CD14-positive monocyte (primary cell): ENCODE measurements around the gene AIFM1. TPM values are rescaled to one million over a fixed set of nuclear protein-coding genes. Genes with fewer than 3 reads are reported as not detected.
A peak's percentile ranks its signal among the peaks of the same experiment; 100 is the strongest.

Experiments
- DNase-seq, 3 donors: peaks; one replicate each; pipeline ENCODE4 v3.0.0-alpha.2; 2011 to 2022
- H2AFZ ChIP-seq: 2 replicates; pipeline ENCODE4 v1.6.0; 2012; ENCODE audit warnings: mild to moderate bottlenecking, low read depth, low read length, inconsistent platforms; ENCODE audit not compliant: insufficient read depth, poor library complexity, severe bottlenecking
- H3K27ac ChIP-seq, 2 donors: 1 replicate in 1 of 2; 2 replicates in 1 of 2; pipeline ENCODE4 v1.5.1; 2012 to 2013; ENCODE audit warnings: low read length in 2 of 2, control low read depth in 1 of 2, inconsistent platforms in 1 of 2, low read depth in 1 of 2, mild to moderate bottlenecking in 1 of 2
- H3K27me3 ChIP-seq, 2 donors: one replicate each; pipeline versions ENCODE4 v1.6.0 to v1.6.1; 2011 to 2013; ENCODE audit warnings: low read length in 2 of 2; ENCODE audit not compliant: control insufficient read depth in 2 of 2, insufficient read depth in 2 of 2
- H3K36me3 ChIP-seq, 2 donors: replicated peaks in 1 of 2; 1 replicate in 1 of 2; 2 replicates in 1 of 2; pipeline versions ENCODE4 v1.5.1 to v1.6.1; 2012 to 2013; ENCODE audit warnings: low read length in 2 of 2, control low read depth in 1 of 2, inconsistent platforms in 1 of 2, mild to moderate bottlenecking in 1 of 2; ENCODE audit not compliant: insufficient read depth in 2 of 2, control insufficient read depth in 1 of 2
- H3K4me1 ChIP-seq, 2 donors: 1 replicate in 1 of 2; 2 replicates in 1 of 2; pipeline versions ENCODE4 v1.5.1 to v1.6.1; 2012 to 2013; ENCODE audit warnings: low read length in 2 of 2, control low read depth in 1 of 2, inconsistent platforms in 1 of 2, mild to moderate bottlenecking in 1 of 2, moderate library complexity in 1 of 2; ENCODE audit not compliant: insufficient read depth in 2 of 2, control insufficient read depth in 1 of 2
- H3K4me2 ChIP-seq: replicated peaks from 2 replicates; pipeline ENCODE3; 2012; ENCODE audit warnings: low read length, moderate library complexity, mild to moderate bottlenecking; ENCODE audit not compliant: poor library complexity, severe bottlenecking; ENCODE audit errors: extremely low read depth
- H3K4me3 ChIP-seq, 3 experiments: fragments of 200-600 bp in 1 of 3; sonication (generic) in 1 of 3; replicated peaks in 1 of 3; 1 replicate in 2 of 3; 2 replicates in 1 of 3; pipeline ENCODE4 v1.5.1; 2011 to 2013; ENCODE audit warnings: low read length in 3 of 3, mild to moderate bottlenecking in 3 of 3, control low read depth in 2 of 3, low read depth in 2 of 3, inconsistent platforms in 1 of 3, moderate library complexity in 1 of 3
- H3K79me2 ChIP-seq: 2 replicates; pipeline ENCODE4 v1.6.0; 2012; ENCODE audit warnings: mild to moderate bottlenecking, control low read depth, inconsistent platforms, low read length, moderate library complexity; ENCODE audit not compliant: insufficient read depth
- H3K9ac ChIP-seq: 2 replicates; pipeline ENCODE4 v1.6.0; 2017; ENCODE audit warnings: low read length, mild to moderate bottlenecking; ENCODE audit not compliant: insufficient read depth, poor library complexity, severe bottlenecking
- H3K9me3 ChIP-seq, 2 donors: replicated peaks in 1 of 2; 1 replicate in 1 of 2; 2 replicates in 1 of 2; pipeline versions ENCODE4 v1.5.1 to v1.6.1; 2012 to 2013; ENCODE audit warnings: low read length in 2 of 2, control low read depth in 1 of 2; ENCODE audit not compliant: control insufficient read depth in 1 of 2, insufficient read depth in 1 of 2
- H4K20me1 ChIP-seq: 2 replicates; pipeline ENCODE4 v1.6.0; 2012; ENCODE audit warnings: mild to moderate bottlenecking, low read length, control low read depth, moderate library complexity; ENCODE audit not compliant: insufficient read depth
- H3K27ac Mint-ChIP-seq, 7 donors: one replicate each; pipeline ENCODE4 v1.8.0; 2020; ENCODE audit warnings: mild to moderate bottlenecking in 7 of 7, mixed read lengths in 7 of 7, moderate library complexity in 6 of 7, inconsistent platforms in 2 of 7
- H3K27me3 Mint-ChIP-seq, 3 donors: one replicate each; pipeline ENCODE4 v1.8.0; 2021 to 2022; ENCODE audit warnings: low read depth in 3 of 3, mild to moderate bottlenecking in 3 of 3, mixed read lengths in 3 of 3, moderate library complexity in 3 of 3, inconsistent platforms in 1 of 3
- H3K36me3 Mint-ChIP-seq, 2 donors: one replicate each; pipeline ENCODE4 v1.8.0; 2020; ENCODE audit warnings: mixed read lengths in 2 of 2, inconsistent platforms in 1 of 2, mild to moderate bottlenecking in 1 of 2
- H3K4me1 Mint-ChIP-seq: one replicate; pipeline ENCODE4 v1.8.0; 2020; ENCODE audit warnings: mild to moderate bottlenecking, mixed read lengths
- H3K4me3 Mint-ChIP-seq, 2 donors: one replicate each; pipeline ENCODE4 v1.8.0; 2020; ENCODE audit warnings: mild to moderate bottlenecking in 2 of 2, mixed read lengths in 2 of 2, moderate library complexity in 1 of 2
- H3K9me3 Mint-ChIP-seq, 7 donors: one replicate each; pipeline ENCODE4 v1.8.0; 2020 to 2022; ENCODE audit warnings: mixed read lengths in 7 of 7, mild to moderate bottlenecking in 6 of 7, moderate library complexity in 6 of 7, inconsistent platforms in 2 of 7
- WGBS: methylation state at CpG from one replicate; pipeline ENCODE4 v1.1.5; 2013; ENCODE audit warnings: missing lambda C conversion rate; ENCODE audit not compliant: insufficient coverage; 5-methylcytosine and 5-hydroxymethylcytosine counted together
- intact Hi-C, 2 donors: fragments of 100-400 bp; cut with micrococcal nuclease; formaldehyde crosslinking; loops; one replicate each; pipeline versions ENCODE4 v1.15.0 to v1.15.1; 2023
- polyA plus RNA-seq, 3 donors: library from polyadenylated mRNA; depleted of rRNA in 1 of 3; unstranded in 2 of 3; stranded (reverse) in 1 of 3; fragments of 300-500 nt in 2 of 3; fragments of >200 nt in 1 of 3; fragmentation: Illumina TruSeq in 2 of 3; gene quantifications; 1 replicate in 2 of 3; 2 replicates in 1 of 3; pipeline ENCODE4 v1.2.3, GENCODE V29; 2012 to 2021
- TF ChIP-seq, protein P1 (sequence below): fragments of 200-600 bp; IDR thresholded peaks from one replicate; pipeline ENCODE4 v1.8.0; 2022; ENCODE audit warnings: antibody characterized with exemption, mild to moderate bottlenecking

Gene AIFM1
- polyA plus RNA-seq, 3 donors, result 15.1 to 19.1 (median 18.6) TPM

DNA sequence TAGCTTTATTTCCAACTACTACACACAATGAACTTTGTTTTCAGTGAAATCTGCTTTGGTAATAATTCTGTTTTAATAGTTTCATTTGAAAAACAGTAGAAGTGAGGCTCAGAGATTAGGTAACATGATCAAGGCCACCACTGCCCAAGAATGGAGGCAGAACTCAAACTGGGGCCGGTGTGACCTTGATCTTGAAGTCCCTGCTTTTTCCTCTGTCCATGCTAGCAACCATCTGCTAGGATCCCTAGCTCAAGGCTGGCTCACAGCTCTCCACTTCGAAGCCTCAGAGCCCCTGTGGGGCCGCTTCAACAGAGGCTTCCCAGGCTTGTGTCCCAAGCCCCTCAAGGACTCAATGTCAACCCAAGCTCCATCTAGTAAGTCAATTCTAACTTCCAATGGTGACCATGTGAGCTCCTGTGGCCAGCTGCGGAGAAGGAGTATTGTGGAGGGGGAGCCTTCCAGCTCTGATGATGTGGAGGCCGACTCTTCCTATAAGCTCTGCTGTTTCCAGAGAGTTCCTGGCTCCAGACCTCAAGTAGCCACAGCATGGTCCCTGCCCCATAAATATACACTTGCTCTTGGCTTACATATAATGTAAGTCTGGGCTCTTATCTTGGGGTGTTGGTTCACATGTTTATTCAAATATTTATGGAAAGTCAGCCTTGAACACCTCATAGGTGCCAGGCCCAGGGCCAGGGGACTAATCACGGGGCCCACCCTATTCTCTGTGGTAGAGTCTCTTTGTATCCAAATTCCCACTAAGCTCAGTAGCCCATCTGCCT lies 70.2 kb downstream of the AIFM1 start:
- Histone ChIP-seq H3K9me3 (no peaks in the 10 kb centered on the region), H3K4me3 (no peak overlapping the region), H3K79me2 (peaks cover 99% of the 10 kb centered on the region), H2AFZ (no peak overlapping the region), H3K4me1 (peaks cover 71 to 84% of the 10 kb centered on the region in 2 donors), H4K20me1 (peaks cover 91% of the 10 kb centered on the region), H3K27me3 (no peaks in the 10 kb centered on the region), H3K27ac (peak overlapping the region; percentile 25 to 51), H3K9ac (no peak overlapping the region), H3K36me3 (peaks cover 0 to 5% of the 10 kb centered on the region in 2 donors), H3K4me2 (no peak overlapping the region)
- DNase-seq, result no peak
- Mint-ChIP-seq H3K4me3 (no peak overlapping the region), H3K4me1 (peaks cover 74% of the 10 kb centered on the region), H3K27ac (peak overlapping the region in 5 of 7 donors; percentile 15 to 69 (median 44)), H3K36me3 (peaks cover under 1 to 4% of the 10 kb centered on the region in 2 donors), H3K27me3 (peaks cover 0 to 12% (median 1%) of the 10 kb centered on the region in 3 donors), H3K9me3 (peaks cover 0 to 4% (median 0%) of the 10 kb centered on the region in 7 donors)
- intact Hi-C loops, result no loop called here
- WGBS, result 80% methylated on average over 1 of the region's 6 CpGs
- TF ChIP-seq, protein P1, sequence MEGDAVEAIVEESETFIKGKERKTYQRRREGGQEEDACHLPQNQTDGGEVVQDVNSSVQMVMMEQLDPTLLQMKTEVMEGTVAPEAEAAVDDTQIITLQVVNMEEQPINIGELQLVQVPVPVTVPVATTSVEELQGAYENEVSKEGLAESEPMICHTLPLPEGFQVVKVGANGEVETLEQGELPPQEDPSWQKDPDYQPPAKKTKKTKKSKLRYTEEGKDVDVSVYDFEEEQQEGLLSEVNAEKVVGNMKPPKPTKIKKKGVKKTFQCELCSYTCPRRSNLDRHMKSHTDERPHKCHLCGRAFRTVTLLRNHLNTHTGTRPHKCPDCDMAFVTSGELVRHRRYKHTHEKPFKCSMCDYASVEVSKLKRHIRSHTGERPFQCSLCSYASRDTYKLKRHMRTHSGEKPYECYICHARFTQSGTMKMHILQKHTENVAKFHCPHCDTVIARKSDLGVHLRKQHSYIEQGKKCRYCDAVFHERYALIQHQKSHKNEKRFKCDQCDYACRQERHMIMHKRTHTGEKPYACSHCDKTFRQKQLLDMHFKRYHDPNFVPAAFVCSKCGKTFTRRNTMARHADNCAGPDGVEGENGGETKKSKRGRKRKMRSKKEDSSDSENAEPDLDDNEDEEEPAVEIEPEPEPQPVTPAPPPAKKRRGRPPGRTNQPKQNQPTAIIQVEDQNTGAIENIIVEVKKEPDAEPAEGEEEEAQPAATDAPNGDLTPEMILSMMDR, result no peak

DNA sequence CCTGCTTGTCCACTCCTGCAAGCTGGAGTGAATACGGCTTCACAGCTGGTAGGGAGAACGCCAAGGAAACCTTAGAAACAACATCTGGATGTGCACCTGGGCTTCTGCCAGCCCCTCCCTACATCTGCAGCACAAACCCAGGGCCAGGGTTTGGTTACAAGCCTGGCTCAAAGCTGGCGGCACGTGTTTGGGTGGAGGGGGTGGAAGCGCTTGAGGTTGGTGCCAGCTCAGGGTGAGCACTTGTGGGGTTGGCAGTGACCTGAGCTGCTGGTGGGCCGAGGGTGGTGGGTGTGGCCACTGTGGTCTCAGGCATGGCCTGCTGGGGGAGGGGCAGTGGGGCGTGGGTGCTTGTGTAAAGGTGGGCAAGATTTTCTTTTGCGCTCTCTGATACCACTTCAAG lies 70.9 kb downstream of the AIFM1 start:
- Histone ChIP-seq H4K20me1 (peaks cover 86% of the 10 kb centered on the region), H2AFZ (no peak overlapping the region), H3K9me3 (no peaks in the 10 kb centered on the region), H3K4me1 (peaks cover 69 to 84% of the 10 kb centered on the region in 2 donors), H3K36me3 (peaks cover 0 to 5% of the 10 kb centered on the region in 2 donors), H3K27me3 (no peaks in the 10 kb centered on the region), H3K79me2 (peaks cover 99% of the 10 kb centered on the region), H3K27ac (peak overlapping the region; percentile 17 to 51), H3K4me2 (no peak overlapping the region), H3K4me3 (no peak overlapping the region), H3K9ac (no peak overlapping the region)
- TF ChIP-seq, protein P1, result no peak
- Mint-ChIP-seq H3K27ac (peak overlapping the region in 5 of 7 donors; percentile 21 to 69 (median 48)), H3K9me3 (peaks cover 0 to 2% (median 0%) of the 10 kb centered on the region in 7 donors), H3K4me1 (peaks cover 73% of the 10 kb centered on the region), H3K4me3 (no peak overlapping the region), H3K27me3 (peaks cover 0 to 12% (median 1%) of the 10 kb centered on the region in 3 donors), H3K36me3 (peaks cover 3 to 4% of the 10 kb centered on the region in 2 donors)
- intact Hi-C loops, result no loop called here
- WGBS, result 0% methylated on average over 1 of the region's 8 CpGs
- DNase-seq, result no peak
